K562 (cell line): ENCODE data around the gene AKAP6. TPM values are rescaled to one million over a fixed set of nuclear protein-coding genes. Genes with fewer than 3 reads are reported as not detected.

ENCODE experiments used
- ATAC-seq: fragments of 200-7000 bp; cut with Tn5 transposase; 3 replicates; pipeline ENCODE4 v1.9.1; 2020; ENCODE audit warnings: moderate library complexity
- BruUV-seq: library from RNA; stranded (reverse); fragments of 400-500 nt; replicated peaks from 2 replicates; lab custom pipeline; 2021; lab: Mats Ljungman, UMichigan
- CTCF ChIA-PET: fragments of 300-600 bp; formaldehyde crosslinking; extraction: SDS; loops from one replicate; lab custom pipeline; 2021; ENCODE audit warnings: low intra/inter-chr PET ratio; lab: Yijun Ruan, JAX
- POLR2A ChIA-PET: fragments of 300-600, 350-650 bp; sonication (Branson Sonifier 250); formaldehyde crosslinking; extraction: SDS; loops from one replicate; lab custom pipeline; 2021; ENCODE audit warnings: antibody characterized with exemption, inconsistent platforms; lab: Yijun Ruan, JAX
- DNase-seq, 4 experiments: peaks; one replicate each; pipeline versions ENCODE4 v3.0.0 to v3.0.0-alpha.2; 2011 to 2018; ENCODE audit warnings: low spot score in 3 of 4, mixed read lengths in 3 of 4; ENCODE audit errors: extremely low read depth in 1 of 4
- FAIRE-seq: peaks from 2 replicates; lab custom pipeline; 2011; peaks lifted over from hg19 to GRCh38; lab: Jason Lieb, UNC
- H2AFZ ChIP-seq: 2 replicates; pipeline ENCODE4 v1.6.0; 2011; ENCODE audit warnings: low read depth, low read length, control low read depth, inconsistent platforms
- H3K27ac ChIP-seq: fragments of 200-600 bp; 3 replicates; pipeline ENCODE4 v1.8.0; 2011; ENCODE audit warnings: low read depth, mild to moderate bottlenecking, control low read depth, inconsistent platforms, low read length, moderate library complexity, mixed read lengths; ENCODE audit errors: extremely low read depth
- H3K27me3 ChIP-seq, 2 experiments: fragments of 300-600 bp in 1 of 2; 2 replicates in 1 of 2; 3 replicates in 1 of 2; pipeline versions ENCODE4 v1.6.0 to v1.8.0; 2011; ENCODE audit warnings: inconsistent platforms in 2 of 2, low read length in 2 of 2, mild to moderate bottlenecking in 1 of 2, mixed read lengths in 1 of 2, moderate library complexity in 1 of 2; ENCODE audit not compliant: control insufficient read depth in 2 of 2, insufficient read depth in 2 of 2
- H3K36me3 ChIP-seq: fragments of 300-600 bp; 3 replicates; pipeline ENCODE4 v1.8.0; 2011; ENCODE audit warnings: mild to moderate bottlenecking, low read length, inconsistent platforms; ENCODE audit not compliant: control insufficient read depth, insufficient read depth
- H3K4me1 ChIP-seq, 2 experiments: fragments of 200-600 bp in 1 of 2; replicated peaks in 1 of 2; 2 replicates in 1 of 2; 3 replicates in 1 of 2; pipeline versions ENCODE4 v1.5.1 to v1.8.0; 2011; ENCODE audit warnings: inconsistent platforms in 2 of 2, low read length in 2 of 2, mild to moderate bottlenecking in 1 of 2, mixed read lengths in 1 of 2, moderate library complexity in 1 of 2; ENCODE audit not compliant: control insufficient read depth in 2 of 2, insufficient read depth in 2 of 2
- H3K4me2 ChIP-seq: 2 replicates; pipeline ENCODE4 v1.6.1; 2011; ENCODE audit warnings: low read length, control low read depth, inconsistent platforms, mixed read lengths; ENCODE audit not compliant: insufficient read depth
- H3K4me3 ChIP-seq: fragments of 200-600 bp; sonication (generic), shearing (Covaris generic); 2 replicates; pipeline ENCODE4 v1.5.1; 2016; ENCODE audit warnings: control low read depth, inconsistent platforms
- H3K79me2 ChIP-seq: fragments of 200-600 bp; 3 replicates; pipeline ENCODE4 v1.8.0; 2011; ENCODE audit warnings: low read length, inconsistent platforms; ENCODE audit not compliant: control insufficient read depth, insufficient read depth
- H3K9ac ChIP-seq, 2 experiments: 2 replicates each; pipeline versions ENCODE4 v1.6.0 to v1.6.1; 2011; ENCODE audit warnings: low read depth in 2 of 2, low read length in 2 of 2, control low read depth in 1 of 2, inconsistent platforms in 1 of 2, mild to moderate bottlenecking in 1 of 2, mixed read lengths in 1 of 2; ENCODE audit not compliant: insufficient read depth in 1 of 2
- H3K9me1 ChIP-seq: one replicate; pipeline ENCODE4 v1.6.0; 2011; ENCODE audit warnings: inconsistent platforms, mild to moderate bottlenecking, low read length, moderate library complexity; ENCODE audit not compliant: control insufficient read depth, insufficient read depth
- H3K9me3 ChIP-seq: replicated peaks from 2 replicates; pipeline ENCODE4 v1.5.1; 2011; ENCODE audit warnings: low read depth, low read length, inconsistent platforms; ENCODE audit not compliant: control insufficient read depth, insufficient read depth
- H4K20me1 ChIP-seq: replicated peaks from 2 replicates; pipeline ENCODE4 v1.6.1; 2011; ENCODE audit warnings: low read length, inconsistent platforms, mixed read lengths; ENCODE audit not compliant: control insufficient read depth, insufficient read depth
- C11orf30 ChIP-seq: fragments of 450-650 bp; IDR thresholded peaks from 2 replicates; pipeline ENCODE4 v1.6.1; 2016; ENCODE audit warnings: low read depth, mild to moderate bottlenecking
- CBFB ChIP-seq: sonication (generic); formaldehyde crosslinking; IDR thresholded peaks from 2 replicates; pipeline ENCODE4 v1.4.0; 2020; ENCODE audit warnings: mild to moderate bottlenecking, missing genetic modification reagents
- E2F5 ChIP-seq: sonication (generic); formaldehyde crosslinking; IDR thresholded peaks from 2 replicates; pipeline ENCODE4 v1.8.0; 2022; ENCODE audit warnings: mild to moderate bottlenecking, missing genetic modification reagents
- GABPB2 ChIP-seq: fragments of 250-450 bp; sonication (Bioruptor Pico); conservative IDR thresholded peaks from 2 replicates; pipeline ENCODE4 v1.5.1; 2021; ENCODE audit warnings: mild to moderate bottlenecking
- MXI1 ChIP-seq: IDR thresholded peaks from 2 replicates; pipeline ENCODE4 v1.6.1; 2011; ENCODE audit warnings: low read depth, mild to moderate bottlenecking, improper control_type of control experiment, low read length
- NRF1 ChIP-seq, 2 experiments: fragments of 450-650 bp; IDR thresholded peaks in 1 of 2; conservative IDR thresholded peaks in 1 of 2; 2 replicates each; pipeline ENCODE4 v1.6.1; 2014; ENCODE audit warnings: mild to moderate bottlenecking in 2 of 2
- PRMT5 ChIP-seq: sonication (generic); formaldehyde crosslinking; IDR thresholded peaks from 2 replicates; pipeline ENCODE4 v1.5.0; 2020; ENCODE audit warnings: missing genetic modification reagents
- SIX5 ChIP-seq, 2 experiments: IDR thresholded peaks; 2 replicates each; pipeline ENCODE4 v1.6.1; 2011; ENCODE audit warnings: low read length in 2 of 2, borderline replicate concordance in 1 of 2, low read depth in 1 of 2, mild to moderate bottlenecking in 1 of 2, moderate library complexity in 1 of 2; ENCODE audit not compliant: insufficient read depth in 1 of 2
- SMARCA5 ChIP-seq: fragments of 450-650 bp; IDR thresholded peaks from 2 replicates; pipeline ENCODE4 v1.6.1; 2016
- SRSF1 ChIP-seq: fragments of 200-400 bp; formaldehyde crosslinking; IDR thresholded peaks from 2 replicates; pipeline ENCODE4 v1.6.1; 2017; ENCODE audit warnings: mild to moderate bottlenecking, low read depth, low read length, moderate library complexity
- TCF7 ChIP-seq: sonication (generic); IDR thresholded peaks from 2 replicates; pipeline ENCODE4 v1.6.1; 2016; ENCODE audit warnings: antibody characterized with exemption, borderline replicate concordance
- TFE3 ChIP-seq: fragments of 450-650 bp; formaldehyde crosslinking; IDR thresholded peaks from 2 replicates; pipeline ENCODE4 v1.4.0; 2020; ENCODE audit warnings: mild to moderate bottlenecking, mixed read lengths
- ZBTB11 ChIP-seq, 3 experiments: fragments of 200-800 bp in 1 of 3; fragments of 250-450 bp in 1 of 3; fragments of 450-650 bp in 1 of 3; sonication (Bioruptor Pico) in 1 of 3; sonication (Bioruptor generic) in 1 of 3; formaldehyde crosslinking in 1 of 3; IDR thresholded peaks; 2 replicates each; pipeline versions ENCODE4 v1.6.1 to v1.8.0; 2016 to 2022; ENCODE audit warnings: mild to moderate bottlenecking in 2 of 3, missing genetic modification characterization in 2 of 3, missing compliant biosample characterization in 1 of 3, moderate library complexity in 1 of 3
- ZFP36 ChIP-seq: fragments of 150-350 bp; IDR thresholded peaks from 2 replicates; pipeline ENCODE4 v1.6.1; 2018; ENCODE audit warnings: low read length, low read depth; ENCODE audit not compliant: partially characterized antibody
- ZNF778 ChIP-seq: fragments of 450-650 bp; formaldehyde crosslinking; IDR thresholded peaks from 2 replicates; pipeline ENCODE4 v1.4.0; 2020; ENCODE audit warnings: mild to moderate bottlenecking, moderate library complexity
- ZNF780A ChIP-seq: fragments of 250-450 bp; sonication (Bioruptor Pico); IDR thresholded peaks from 2 replicates; pipeline ENCODE4 v1.5.0; 2021; ENCODE audit warnings: mild to moderate bottlenecking
- WGBS: fragments of 100-300 bp; shearing (Covaris generic); methylation state at CpG from one replicate; pipeline ENCODE4 v1.1.6; 2016; ENCODE audit warnings: low coverage, mixed read lengths; ENCODE audit not compliant: insufficient coverage; ENCODE audit errors: missing lambda C conversion rate; 5-methylcytosine and 5-hydroxymethylcytosine counted together
- in situ Hi-C: fragments of 300-500 bp; cut with MboI; formaldehyde crosslinking; loops from 4 replicates; pipeline ENCODE4 v1.15.0; 2018; ENCODE audit warnings: inconsistent platforms, mixed read lengths
- intact Hi-C: fragments of 100-400 bp; cut with micrococcal nuclease; formaldehyde crosslinking; loops from 2 replicates; pipeline ENCODE4 v1.14.2; 2022
- polyA plus RNA-seq, 8 experiments: library from polyadenylated mRNA; depleted of rRNA in 4 of 8; stranded (reverse) in 5 of 8; unstranded in 3 of 8; fragments of >200 nt; fragmentation: Nextera tagmentation in 2 of 8; fragmentation: Illumina TruSeq in 1 of 8; extraction: Ambion mirVana in 2 of 8; extraction: Trizol in 1 of 8; gene quantifications; 2 replicates each; pipeline versions ENCODE4 v1.2.1 to v1.2.3, GENCODE V29; 2011 to 2014; ENCODE audit warnings: inconsistent platforms in 1 of 8, missing spikeins in 1 of 8
- total RNA-seq, 7 experiments: library from RNA; depleted of rRNA in 6 of 7; stranded (reverse); fragments of >200 nt in 6 of 7; fragmentation: Illumina TruSeq in 2 of 7; extraction: Trizol in 2 of 7; gene quantifications; 2 replicates each; pipeline versions ENCODE4 v1.2.1 to v1.2.3, GENCODE V29; 2011 to 2021; ENCODE audit warnings: low replicate concordance in 1 of 7

The AKAP6 gene
- total and polyA plus RNA-seq, 9 of the 15 experiments (the other 6 are each of a cell fraction or from before 2014, with no cell fraction given) = 0.03 to 1.7 (median 0.48) TPM

GRCh38 chr14:32507029-32507984 is 178.2 kb downstream of the AKAP6 start:
- intact Hi-C loops (no loop called here), in situ Hi-C loops (no loop called here)
- no peaks in the 10 kb centered on the region for H3K9me3 ChIP-seq
- H3K9ac ChIP-seq = no peak overlapping the region
- no peaks in the 10 kb centered on the region for H3K4me1 ChIP-seq
- ChIA-PET POLR2A (no interaction called here), CTCF (interaction anchor here (0.6 kb wide), 1 partner anchor 1003 kb away, joined by 4 read pairs; no protein-coding TSS in a partner anchor)
- 26% methylated on average over 4 of the region's 4 CpGs for WGBS
- H3K4me3 ChIP-seq = no peak overlapping the region
- H3K27ac ChIP-seq = no peak overlapping the region
- ATAC-seq (peak; percentile 47), DNase-seq (peak in 1 of 4 experiments; percentile 1), FAIRE-seq (no peak)
- no peak overlapping the region for H3K4me2 ChIP-seq
- no peak overlapping the region for H2AFZ ChIP-seq
- BruUV-seq = no TSS peak
- no peaks in the 10 kb centered on the region for H3K9me1 ChIP-seq
- no peaks in the 10 kb centered on the region for H3K36me3 ChIP-seq
- H3K27me3 ChIP-seq = no peaks in the 10 kb centered on the region
- no peaks in the 10 kb centered on the region for H4K20me1 ChIP-seq
- no peaks in the 10 kb centered on the region for H3K79me2 ChIP-seq
- TF ChIP-seq ZBTB11 (CRISPR knock-in tag; IDR thresholded peaks at IDR 0.05) = no peak
- no peak for TF ChIP-seq ZNF778 (CRISPR knock-in tag)
- no peak for TF ChIP-seq ZFP36
- TF ChIP-seq C11orf30 = peak; percentile 88
- TF ChIP-seq TFE3 (CRISPR knock-in tag) = no peak
- no peak for TF ChIP-seq SIX5 (IDR thresholded peaks at IDR 0.05; ENCODE audit: borderline replicate concordance in 1 of 2, insufficient read depth in 1 of 2, low read depth in 1 of 2, low read length in 2 of 2)
- TF ChIP-seq PRMT5 (CRISPR knock-in tag) = no peak
- no peak for TF ChIP-seq TCF7
- no peak for TF ChIP-seq SRSF1
- no peak for TF ChIP-seq ZNF780A
- no peak for TF ChIP-seq GABPB2
- no peak for TF ChIP-seq NRF1 (conservative IDR thresholded peaks at IDR 0.05 in 1 of 2, IDR thresholded peaks at IDR 0.05 in 1 of 2)
- TF ChIP-seq SMARCA5 = no peak
- no peak for TF ChIP-seq MXI1
- no peak for TF ChIP-seq E2F5 (CRISPR knock-in tag)
- TF ChIP-seq CBFB = no peak
